DMS53 (cell line): ENCODE results near the gene ERVH48-1.
"Not testable (repeated sequence)": the region's sequence is repeated elsewhere in the genome, so short reads cannot be mapped to it uniquely, and the experiment has no call there.

Source experiments
- DNase-seq: peaks from one replicate; lab custom pipeline; 2025; lab: John Stamatoyannopoulos, UW

Gene ERVH48-1

GRCh38 chr21:42906233-42906632, 19.2 kb downstream of the ERVH48-1 start:
- DNase-seq = no peak

DNA sequence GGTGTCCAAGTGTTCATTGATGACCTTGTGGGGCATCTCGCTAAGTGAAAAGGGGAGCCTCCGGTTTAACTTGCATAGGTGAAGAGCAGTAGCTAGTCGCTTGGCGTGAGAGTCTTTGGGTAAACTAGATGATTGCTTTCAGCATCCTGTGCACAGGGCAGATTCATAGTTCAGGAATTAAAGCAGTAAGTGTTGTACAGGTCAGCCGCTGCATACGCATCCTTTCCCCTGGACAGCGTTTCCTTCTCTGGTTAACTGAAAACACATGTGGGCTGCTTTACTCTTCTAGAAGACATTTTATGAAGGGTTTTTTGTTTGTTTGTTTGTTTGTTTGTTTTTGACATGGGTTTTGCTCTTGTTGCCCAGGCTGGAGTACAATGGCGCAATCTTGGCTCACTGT, 20.2 kb downstream of the ERVH48-1 start:
- no peak for DNase-seq

DNA sequence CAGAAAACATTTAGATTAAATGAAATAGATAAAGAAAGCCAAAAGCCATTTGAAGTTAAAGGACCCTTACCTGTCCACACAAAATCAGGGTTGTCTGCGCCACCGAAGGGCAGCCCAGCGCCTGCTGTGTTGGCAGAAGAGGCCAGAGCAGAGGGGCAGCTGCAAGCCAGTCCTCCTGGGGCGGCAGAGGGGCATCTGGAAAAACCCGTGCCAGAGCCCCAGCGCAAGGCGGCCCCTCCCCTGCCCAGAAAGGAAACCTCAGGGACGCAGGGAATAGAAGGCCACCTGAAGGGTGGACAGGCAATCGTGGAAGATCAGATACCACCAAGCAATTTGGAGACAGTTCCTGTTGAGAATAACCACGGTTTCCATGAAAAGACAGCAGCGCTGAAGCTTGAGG, 21.6 kb downstream of the ERVH48-1 start:
- DNase-seq = no peak

DNA sequence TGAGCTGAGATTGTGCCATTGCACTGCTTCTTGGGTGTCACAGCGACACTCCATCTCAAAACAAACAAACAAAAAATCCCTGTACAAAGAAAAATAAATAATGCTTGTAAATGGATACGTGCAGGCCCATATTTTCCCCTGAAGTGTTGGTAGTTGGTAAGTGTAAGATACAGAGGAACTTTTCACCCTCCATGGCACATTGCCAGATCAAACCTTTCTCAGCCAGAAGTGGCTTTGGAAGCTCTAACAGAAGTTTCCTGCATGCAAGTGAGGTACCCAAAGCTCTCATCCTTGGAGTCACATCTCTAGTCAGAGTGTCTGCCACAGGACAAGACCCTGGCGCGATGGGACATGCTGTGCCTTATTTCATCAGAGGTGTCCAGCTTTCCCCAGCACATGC, 25.0 kb downstream of the ERVH48-1 start:
- DNase-seq = peak; percentile 11

DNA sequence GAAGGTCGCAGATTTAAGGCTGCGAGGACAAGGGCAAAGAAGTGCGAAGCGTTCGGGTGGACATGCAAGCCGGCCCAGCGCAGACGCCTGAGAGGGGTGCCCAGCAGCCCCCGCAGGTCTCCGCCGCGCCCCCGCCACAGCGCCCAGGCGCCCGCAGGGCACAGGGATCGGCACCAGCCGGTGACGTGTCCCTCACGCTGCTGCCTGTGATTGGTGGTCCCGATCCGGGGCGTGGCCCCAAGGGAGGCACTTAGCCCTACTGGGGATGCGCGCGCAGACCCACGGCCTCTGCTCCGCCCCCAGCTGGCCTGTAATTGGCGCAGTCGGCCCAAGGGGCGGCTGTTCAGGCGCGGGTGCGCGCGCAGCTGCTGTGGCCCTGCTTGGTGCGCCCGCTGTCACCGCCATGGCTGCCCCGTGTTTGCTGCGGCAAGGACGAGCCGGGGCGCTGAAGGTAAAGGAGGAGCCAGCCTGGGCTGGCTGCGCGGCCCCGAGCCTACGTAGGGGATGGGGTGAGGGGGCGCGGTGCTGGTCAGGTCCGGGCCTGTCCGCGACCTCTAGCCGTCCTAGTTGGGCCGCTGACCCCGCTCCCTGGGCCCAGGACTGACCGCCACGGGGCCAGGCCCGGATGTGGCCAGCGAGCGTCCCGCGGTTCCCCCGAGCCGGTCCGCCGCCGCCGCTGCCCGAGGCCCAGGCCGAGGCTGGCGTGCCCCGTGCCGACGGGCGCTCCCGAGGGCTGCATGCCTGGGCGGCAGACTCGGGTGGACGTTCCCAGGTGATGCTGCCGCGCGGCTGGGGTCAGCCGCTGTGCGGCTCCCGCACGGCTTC, 32.3 kb downstream of the ERVH48-1 start, which contains the start of gene NDUFV3:
Gene NDUFV3 (plus strand): TSS at position 379 of the 825 bp plus-strand sequence. CDS start 25 bp downstream, at position 404.
- peak; percentile 98 for DNase-seq

GRCh38 chr21:42892582-42892930, 32.9 kb downstream of the ERVH48-1 start:
- peak; percentile 86 for DNase-seq

- DNase-seq = no peak
Measured at GRCh38 chr21:42887326-42887725, 38.1 kb downstream of the ERVH48-1 start.

DNA sequence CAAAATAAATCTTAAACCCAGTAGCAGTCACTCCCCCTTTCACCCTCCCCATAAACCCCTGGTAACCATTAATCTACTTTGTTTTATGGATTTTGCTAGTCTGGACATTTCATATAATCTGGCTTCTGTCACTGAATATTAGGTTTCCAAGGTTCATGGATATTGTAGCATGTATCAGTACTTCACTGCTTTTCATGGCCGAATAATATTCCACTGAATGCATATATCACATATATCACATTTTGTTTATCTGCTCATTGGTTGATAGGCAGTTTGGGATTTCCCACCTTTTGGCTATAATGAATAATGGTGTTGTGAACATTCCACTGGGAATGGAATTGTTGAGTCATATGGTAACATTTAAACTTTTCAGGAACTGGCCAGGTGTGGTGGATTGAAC, 41.5 kb downstream of the ERVH48-1 start:
- DNase-seq = no peak

DNA sequence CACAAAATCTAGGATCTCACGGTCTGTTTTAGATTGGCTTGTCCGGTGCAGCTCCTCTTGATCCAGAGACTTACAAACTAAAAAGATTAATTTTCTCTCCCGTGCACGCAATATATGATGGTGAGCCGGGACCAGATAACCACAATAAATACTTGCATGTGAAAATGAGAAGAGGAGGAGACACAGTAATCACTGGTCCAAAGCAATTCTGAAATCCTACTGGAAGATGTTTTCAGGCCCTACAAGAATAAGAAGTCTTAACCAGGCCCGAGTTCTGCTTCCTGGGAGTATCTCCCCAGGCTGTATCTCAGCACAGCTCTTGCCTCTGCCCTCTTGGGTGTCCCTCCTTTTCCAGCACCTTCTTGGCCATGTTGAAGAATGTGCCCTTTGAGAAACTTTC, 45.1 kb downstream of the ERVH48-1 start:
- no peak for DNase-seq

DNA sequence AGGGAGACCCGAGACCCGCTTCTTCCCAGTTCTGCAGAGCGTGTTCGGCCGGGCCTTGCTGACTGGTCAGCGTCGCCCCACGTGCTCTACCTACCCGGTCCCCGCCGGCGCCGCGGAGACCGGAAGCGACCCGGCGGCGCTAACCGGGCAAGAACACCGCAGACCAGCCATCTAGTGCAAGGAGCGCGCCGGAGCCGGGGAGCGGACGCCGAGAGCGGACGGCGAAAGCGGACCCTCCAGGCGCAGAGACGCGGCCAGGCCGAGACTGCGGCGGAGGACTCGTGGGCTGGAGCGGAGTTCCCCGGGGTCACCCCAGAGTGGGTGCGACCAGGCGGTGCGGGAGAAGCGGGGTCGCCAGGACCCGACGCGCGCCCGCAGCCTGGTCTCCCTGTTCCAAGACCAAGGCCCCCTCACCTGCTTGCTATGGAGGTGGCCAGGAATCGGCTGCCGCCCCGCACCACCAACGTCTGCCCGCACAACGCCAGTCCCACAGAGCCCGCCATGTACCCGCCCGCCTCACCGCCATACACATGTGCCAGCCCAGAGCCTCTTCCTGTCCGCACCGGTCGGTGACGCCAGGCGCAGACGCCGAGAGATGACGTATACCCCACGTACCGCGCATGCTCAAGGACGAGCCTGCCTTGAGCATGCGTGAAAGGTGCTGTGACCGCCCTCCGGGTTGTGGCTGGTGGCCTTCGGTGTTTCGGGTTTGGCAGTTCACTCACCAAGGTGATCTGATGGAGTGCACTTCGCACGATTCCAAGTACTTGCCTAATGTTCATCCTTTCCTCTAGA, 46.2 kb downstream of the ERVH48-1 start, which contains the start of gene WDR4:
Gene WDR4 (minus strand): TSS at position 547 of the 795 bp plus-strand sequence. CDS start 44 bp downstream, at position 503.
- peak; percentile 98 for DNase-seq

DNA sequence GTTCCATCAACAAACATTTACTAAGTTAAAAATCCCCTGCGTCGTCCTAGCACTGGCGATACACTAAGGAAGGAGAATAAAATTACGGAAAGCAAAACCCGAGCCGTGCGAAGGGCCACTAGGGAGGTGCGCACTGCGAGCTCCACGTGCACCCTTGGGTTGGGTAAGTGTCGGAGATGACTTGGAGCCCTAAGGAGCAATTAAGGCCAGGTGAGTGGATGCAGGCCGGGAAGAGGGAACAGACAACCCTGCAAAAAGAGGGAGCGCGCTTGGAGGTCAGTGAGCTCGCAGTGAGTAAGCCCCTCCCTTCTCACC, 46.8 kb downstream of the ERVH48-1 start:
- DNase-seq = no peak

DNA sequence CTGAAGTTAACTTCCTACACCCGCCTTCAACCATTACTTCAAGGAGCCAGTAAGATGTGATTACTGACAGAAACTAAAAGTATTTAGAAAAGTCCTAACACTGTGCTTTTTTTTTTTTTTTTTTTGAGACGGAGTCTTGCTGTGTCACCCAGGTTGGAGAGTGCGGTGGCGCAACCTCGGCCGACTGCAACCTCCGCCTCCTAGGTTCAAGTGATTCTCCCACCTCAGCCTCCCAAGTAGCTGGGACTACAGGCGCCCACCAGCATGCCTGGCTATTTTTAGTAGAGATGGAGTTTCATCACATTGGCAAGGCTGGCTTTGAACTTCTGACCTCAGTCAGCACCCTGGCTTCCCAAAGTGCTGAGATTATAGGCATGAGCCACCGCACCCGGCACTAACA, 49.6 kb downstream of the ERVH48-1 start:
- DNase-seq = not testable (repeated sequence)

DNA sequence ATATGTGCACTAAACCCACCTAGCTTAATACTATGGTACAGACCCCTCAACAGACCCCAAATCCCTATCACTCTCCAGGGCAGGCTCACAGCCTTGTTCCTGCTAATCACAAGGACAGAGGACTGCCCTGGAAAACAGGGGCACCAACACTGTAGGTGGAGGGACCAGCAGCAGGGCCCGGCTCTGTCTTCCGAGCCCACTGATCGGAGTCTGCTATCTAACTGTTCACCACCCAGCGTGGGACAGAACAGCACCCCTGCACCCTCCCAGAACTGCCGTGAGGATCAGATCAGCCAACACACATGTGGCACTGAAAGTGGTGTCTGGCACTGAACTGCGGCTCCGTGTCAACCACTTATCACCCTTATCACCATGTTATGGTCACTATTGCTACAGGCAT, 52.3 kb downstream of the ERVH48-1 start:
- no peak for DNase-seq

GRCh38 chr21:42868196-42868595, 57.2 kb downstream of the ERVH48-1 start:
- DNase-seq = no peak
